ENCODE data around the gene C11orf98. TPM values are rescaled to one million over a fixed set of nuclear protein-coding genes. Genes with fewer than 3 reads are reported as not detected.

C11orf98 gene
- total RNA-seq, 1 donor from 2014 or later = 60.1 TPM

DNA sequence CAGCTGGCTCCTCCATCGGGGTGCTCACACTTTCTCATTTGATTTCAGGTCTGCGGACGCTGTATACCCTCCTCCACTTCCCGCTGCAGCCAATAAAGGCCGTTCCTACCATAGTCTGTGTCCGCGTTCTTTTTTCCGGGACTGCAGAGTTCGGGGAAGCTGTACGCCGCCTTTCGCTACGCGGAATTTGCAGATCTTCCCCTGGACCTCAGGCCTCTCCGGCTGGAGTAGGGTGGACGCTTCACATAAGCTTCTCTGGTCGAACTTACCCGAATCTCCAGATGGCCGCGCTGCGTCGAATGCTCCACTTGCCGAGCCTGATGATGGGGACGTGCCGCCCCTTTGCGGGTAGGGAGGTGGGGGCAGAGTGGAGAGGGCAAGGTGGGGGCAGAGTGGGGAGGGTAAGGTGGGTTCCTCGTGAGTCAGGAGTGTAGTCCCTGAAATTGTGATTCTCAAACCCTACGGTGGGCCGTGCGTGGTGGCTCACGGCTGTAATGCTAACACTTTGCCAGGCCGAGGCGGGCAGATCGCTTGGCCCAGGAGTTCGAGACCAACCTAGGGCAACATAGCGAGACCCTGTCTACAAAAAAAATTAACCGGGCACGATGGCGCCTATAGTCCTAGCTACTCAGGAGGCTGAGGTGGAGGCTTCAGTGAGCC is 719 bp upstream of the C11orf98 start:
- peak overlapping the region; percentile 90 for H3K27ac Mint-ChIP-seq (ENCODE audit: unreplicated experiment)
- DNase-seq (ENCODE audit: low spot score) = peak; percentile 52

DNA sequence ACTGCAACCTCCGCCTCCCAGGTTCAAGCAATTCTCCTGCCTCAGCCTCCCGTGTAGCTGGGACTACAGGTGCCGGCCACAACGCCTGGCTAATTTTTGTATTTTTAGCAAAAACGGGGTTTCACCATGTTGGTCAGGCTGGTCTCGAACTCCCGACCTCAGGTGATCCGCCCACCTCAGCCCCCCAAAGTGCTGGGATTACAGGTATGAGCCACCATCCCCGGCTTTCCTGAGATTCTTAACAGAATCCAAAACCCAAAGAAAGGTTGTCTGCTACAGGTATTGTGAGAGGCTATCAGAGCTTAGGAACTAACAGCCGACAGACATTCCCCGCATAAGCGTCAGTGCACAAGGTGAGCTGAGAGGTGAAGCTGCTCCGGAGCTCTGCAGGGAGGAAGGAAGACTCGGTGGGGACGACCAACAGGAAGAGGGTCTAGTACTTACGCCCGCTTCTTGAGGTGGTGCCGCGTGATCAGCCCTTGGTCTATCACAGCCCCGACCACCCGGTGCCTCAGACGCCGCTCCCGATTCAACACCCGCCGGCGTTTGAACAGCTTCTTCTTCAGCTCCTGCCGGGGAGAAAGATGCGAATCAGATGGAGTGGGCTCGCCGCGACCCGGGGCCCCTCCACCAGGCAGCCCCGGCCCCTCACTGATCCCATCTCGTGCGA is 470 bp downstream of the C11orf98 start:
- TF ChIP-seq, protein P1, sequence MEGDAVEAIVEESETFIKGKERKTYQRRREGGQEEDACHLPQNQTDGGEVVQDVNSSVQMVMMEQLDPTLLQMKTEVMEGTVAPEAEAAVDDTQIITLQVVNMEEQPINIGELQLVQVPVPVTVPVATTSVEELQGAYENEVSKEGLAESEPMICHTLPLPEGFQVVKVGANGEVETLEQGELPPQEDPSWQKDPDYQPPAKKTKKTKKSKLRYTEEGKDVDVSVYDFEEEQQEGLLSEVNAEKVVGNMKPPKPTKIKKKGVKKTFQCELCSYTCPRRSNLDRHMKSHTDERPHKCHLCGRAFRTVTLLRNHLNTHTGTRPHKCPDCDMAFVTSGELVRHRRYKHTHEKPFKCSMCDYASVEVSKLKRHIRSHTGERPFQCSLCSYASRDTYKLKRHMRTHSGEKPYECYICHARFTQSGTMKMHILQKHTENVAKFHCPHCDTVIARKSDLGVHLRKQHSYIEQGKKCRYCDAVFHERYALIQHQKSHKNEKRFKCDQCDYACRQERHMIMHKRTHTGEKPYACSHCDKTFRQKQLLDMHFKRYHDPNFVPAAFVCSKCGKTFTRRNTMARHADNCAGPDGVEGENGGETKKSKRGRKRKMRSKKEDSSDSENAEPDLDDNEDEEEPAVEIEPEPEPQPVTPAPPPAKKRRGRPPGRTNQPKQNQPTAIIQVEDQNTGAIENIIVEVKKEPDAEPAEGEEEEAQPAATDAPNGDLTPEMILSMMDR (IDR thresholded peaks at IDR 0.05; ENCODE audit: unreplicated experiment) = no peak
- Mint-ChIP-seq H3K36me3 (ENCODE audit: low read depth, unreplicated experiment) (peaks cover 4% of the 10 kb centered on the region), H3K4me3 (ENCODE audit: unreplicated experiment) (peak overlapping the region; percentile 97), H3K27ac (ENCODE audit: unreplicated experiment) (peak overlapping the region; percentile 90), H3K9me3 (ENCODE audit: unreplicated experiment) (no peaks in the 10 kb centered on the region), H3K27me3 (ENCODE audit: unreplicated experiment) (peaks cover 3% of the 10 kb centered on the region), H3K4me1 (ENCODE audit: unreplicated experiment) (peaks cover 19% of the 10 kb centered on the region)
- no peak for DNase-seq (ENCODE audit: low spot score)

More for the DNA sequence above, 719 bp upstream of the C11orf98 start:
- TF ChIP-seq, protein P1 (IDR thresholded peaks at IDR 0.05; ENCODE audit: unreplicated experiment) = no peak
- no peaks in the 10 kb centered on the region for H3K9me3 Mint-ChIP-seq (ENCODE audit: unreplicated experiment)
- H3K27me3 Mint-ChIP-seq (ENCODE audit: unreplicated experiment) = peaks cover 3% of the 10 kb centered on the region
- H3K4me3 Mint-ChIP-seq (ENCODE audit: unreplicated experiment) = peak overlapping the region; percentile 97
- H3K36me3 Mint-ChIP-seq (ENCODE audit: low read depth, unreplicated experiment) = peaks cover 4% of the 10 kb centered on the region
- peaks cover 21% of the 10 kb centered on the region for H3K4me1 Mint-ChIP-seq (ENCODE audit: unreplicated experiment)

DNA sequence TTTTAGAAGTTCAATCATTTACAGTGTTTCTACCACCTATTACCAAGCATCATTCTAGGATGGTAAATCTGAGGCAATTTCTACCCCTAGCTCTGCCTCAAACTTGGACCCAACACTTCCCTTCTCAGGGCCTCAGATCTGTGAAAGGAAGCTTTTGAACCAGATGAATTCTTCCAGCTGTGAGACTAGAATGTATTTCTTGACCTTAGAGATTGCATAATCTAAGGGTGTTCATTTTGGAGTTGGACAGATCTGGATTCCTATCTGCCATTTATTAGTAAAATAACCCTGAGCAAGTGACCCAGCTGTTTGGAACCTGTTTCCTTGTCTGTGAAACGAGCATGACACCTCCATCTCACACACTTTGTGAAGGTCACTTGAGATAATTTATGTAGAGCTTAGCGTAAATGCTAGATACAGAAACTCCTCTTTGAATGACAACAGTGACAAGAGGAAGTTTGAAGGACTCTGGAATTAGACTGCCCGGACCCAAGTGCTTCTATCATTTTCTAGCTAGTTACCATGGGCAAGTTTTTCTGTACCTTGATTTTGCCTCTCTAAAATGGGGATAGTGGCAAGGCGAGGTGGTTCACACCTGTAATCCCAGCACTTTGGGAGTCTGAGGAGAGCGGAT is 8.1 kb downstream of the C11orf98 start:
- no peak for DNase-seq (ENCODE audit: low spot score)
- peaks cover 8% of the 10 kb centered on the region for H3K27me3 Mint-ChIP-seq (ENCODE audit: unreplicated experiment)
- TF ChIP-seq, protein P1 (IDR thresholded peaks at IDR 0.05; ENCODE audit: unreplicated experiment) = no peak
- H3K9me3 Mint-ChIP-seq (ENCODE audit: unreplicated experiment) = no peaks in the 10 kb centered on the region
- H3K4me1 Mint-ChIP-seq (ENCODE audit: unreplicated experiment) = peaks cover 7% of the 10 kb centered on the region
- H3K36me3 Mint-ChIP-seq (ENCODE audit: low read depth, unreplicated experiment) = no peaks in the 10 kb centered on the region
- no peak overlapping the region for H3K27ac Mint-ChIP-seq (ENCODE audit: unreplicated experiment)
- H3K4me3 Mint-ChIP-seq (ENCODE audit: unreplicated experiment) = no peak overlapping the region

DNA sequence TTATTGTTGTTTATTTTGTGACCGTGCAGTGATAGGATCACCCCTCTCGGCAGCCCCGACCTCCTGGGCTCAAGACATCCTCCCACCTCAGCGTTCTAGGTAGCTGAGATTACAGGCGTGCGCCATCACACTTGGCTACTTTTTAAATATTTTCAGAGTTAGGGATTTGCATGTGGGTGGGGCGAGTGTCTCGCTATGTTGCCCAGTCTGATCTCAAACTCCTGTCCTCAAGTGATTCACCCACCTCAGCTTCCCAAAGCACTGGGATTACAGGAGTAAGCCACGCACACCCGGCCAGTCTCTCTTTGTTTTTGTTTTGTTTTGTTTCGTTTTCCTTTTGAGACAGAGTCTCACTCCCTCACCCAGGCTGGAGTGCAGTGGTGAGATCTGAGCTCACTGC is 10.7 kb downstream of the C11orf98 start:
- H3K27me3 Mint-ChIP-seq (ENCODE audit: unreplicated experiment) = peaks cover 8% of the 10 kb centered on the region
- DNase-seq (ENCODE audit: low spot score) = no peak
- H3K9me3 Mint-ChIP-seq (ENCODE audit: unreplicated experiment) = no peaks in the 10 kb centered on the region
- H3K27ac Mint-ChIP-seq (ENCODE audit: unreplicated experiment) = peak overlapping the region; percentile 24
- TF ChIP-seq, protein P1 (IDR thresholded peaks at IDR 0.05; ENCODE audit: unreplicated experiment) = no peak
- peaks cover 7% of the 10 kb centered on the region for H3K4me1 Mint-ChIP-seq (ENCODE audit: unreplicated experiment)
- H3K36me3 Mint-ChIP-seq (ENCODE audit: low read depth, unreplicated experiment) = peaks cover 4% of the 10 kb centered on the region
- no peak overlapping the region for H3K4me3 Mint-ChIP-seq (ENCODE audit: unreplicated experiment)

Data from endothelial cell (in vitro differentiated cells).